ENCODE measurements around the gene ZC3H12A. TPM values are rescaled to one million over a fixed set of nuclear protein-coding genes. Genes with fewer than 3 reads are reported as not detected.

ZC3H12A gene
- total RNA-seq, 1 donor from 2014 or later, result 11.3 TPM

- H3K4me1 Mint-ChIP-seq (ENCODE audit: unreplicated experiment), result peaks cover 4% of the 10 kb centered on the region
- H3K4me3 Mint-ChIP-seq (ENCODE audit: unreplicated experiment), result no peak overlapping the region
- DNase-seq (ENCODE audit: extremely low spot score, unreplicated experiment), result no peak
- H3K9me3 Mint-ChIP-seq (ENCODE audit: unreplicated experiment), result no peaks in the 10 kb centered on the region
- no peaks in the 10 kb centered on the region for H3K36me3 Mint-ChIP-seq (ENCODE audit: unreplicated experiment)
- H3K27me3 Mint-ChIP-seq (ENCODE audit: unreplicated experiment), result no peaks in the 10 kb centered on the region
- H3K27ac Mint-ChIP-seq (ENCODE audit: unreplicated experiment), result no peak overlapping the region
- TF ChIP-seq CTCF (IDR thresholded peaks at IDR 0.05), result no peak
Observed at GRCh38 chr1:37464443-37464842, 9.9 kb upstream of the ZC3H12A start.

- no peaks in the 10 kb centered on the region for H3K36me3 Mint-ChIP-seq (ENCODE audit: unreplicated experiment)
- peaks cover 16% of the 10 kb centered on the region for H3K4me1 Mint-ChIP-seq (ENCODE audit: unreplicated experiment)
- H3K4me3 Mint-ChIP-seq (ENCODE audit: unreplicated experiment), result no peak overlapping the region
- no peaks in the 10 kb centered on the region for H3K9me3 Mint-ChIP-seq (ENCODE audit: unreplicated experiment)
- TF ChIP-seq CTCF (IDR thresholded peaks at IDR 0.05), result no peak
- no peaks in the 10 kb centered on the region for H3K27me3 Mint-ChIP-seq (ENCODE audit: unreplicated experiment)
- no peak overlapping the region for H3K27ac Mint-ChIP-seq (ENCODE audit: unreplicated experiment)
- DNase-seq (ENCODE audit: extremely low spot score, unreplicated experiment), result no peak
Observed at GRCh38 chr1:37465593-37466517, 8.5 kb upstream of the ZC3H12A start.

- no peak for TF ChIP-seq CTCF (IDR thresholded peaks at IDR 0.05)
- DNase-seq (ENCODE audit: extremely low spot score, unreplicated experiment), result no peak
- Mint-ChIP-seq H3K4me1 (ENCODE audit: unreplicated experiment) (peaks cover 38% of the 10 kb centered on the region), H3K4me3 (ENCODE audit: unreplicated experiment) (no peak overlapping the region), H3K27ac (ENCODE audit: unreplicated experiment) (no peak overlapping the region), H3K9me3 (ENCODE audit: unreplicated experiment) (no peaks in the 10 kb centered on the region), H3K27me3 (ENCODE audit: unreplicated experiment) (no peaks in the 10 kb centered on the region), H3K36me3 (ENCODE audit: unreplicated experiment) (no peaks in the 10 kb centered on the region)
Observed at GRCh38 chr1:37468037-37468436, 6.3 kb upstream of the ZC3H12A start.

GRCh38 chr1:37469386-37469785 is 5.0 kb upstream of the ZC3H12A start:
- peak overlapping the region; percentile 4 for H3K27ac Mint-ChIP-seq (ENCODE audit: unreplicated experiment)
- no peak for DNase-seq (ENCODE audit: extremely low spot score, unreplicated experiment)
- peaks cover 47% of the 10 kb centered on the region for H3K4me1 Mint-ChIP-seq (ENCODE audit: unreplicated experiment)
- H3K9me3 Mint-ChIP-seq (ENCODE audit: unreplicated experiment), result no peaks in the 10 kb centered on the region
- H3K36me3 Mint-ChIP-seq (ENCODE audit: unreplicated experiment), result no peaks in the 10 kb centered on the region
- no peak for TF ChIP-seq CTCF (IDR thresholded peaks at IDR 0.05)
- no peak overlapping the region for H3K4me3 Mint-ChIP-seq (ENCODE audit: unreplicated experiment)
- H3K27me3 Mint-ChIP-seq (ENCODE audit: unreplicated experiment), result no peaks in the 10 kb centered on the region

- Mint-ChIP-seq H3K27me3 (ENCODE audit: unreplicated experiment) (no peaks in the 10 kb centered on the region), H3K4me1 (ENCODE audit: unreplicated experiment) (peaks cover 63% of the 10 kb centered on the region), H3K4me3 (ENCODE audit: unreplicated experiment) (peak overlapping the region; percentile 73), H3K9me3 (ENCODE audit: unreplicated experiment) (no peaks in the 10 kb centered on the region), H3K36me3 (ENCODE audit: unreplicated experiment) (no peaks in the 10 kb centered on the region), H3K27ac (ENCODE audit: unreplicated experiment) (peak overlapping the region; percentile 99)
- DNase-seq (ENCODE audit: extremely low spot score, unreplicated experiment), result peak; percentile 92
- no peak for TF ChIP-seq CTCF (IDR thresholded peaks at IDR 0.05)
Observed at GRCh38 chr1:37471345-37472231, 2.8 kb upstream of the ZC3H12A start.

Data from osteocyte (in vitro differentiated cells).